HCT116 (cell line): Measurements from ENCODE around the gene CHSY3. TPM values are rescaled to one million over a fixed set of nuclear protein-coding genes. Genes with fewer than 3 reads are reported as not detected.

Experiments
- ATAC-seq: fragments of 200-7000 bp; cut with Tn5 transposase; 2 replicates; pipeline ENCODE4 v1.9.1; 2020; ENCODE audit warnings: mild to moderate bottlenecking, moderate library complexity
- BruUV-seq: library from RNA; stranded (reverse); fragments of 400-500 nt; replicated peaks from 2 replicates; lab custom pipeline; 2021; lab: Mats Ljungman, UMichigan
- CTCF ChIA-PET: fragments of 300-600 bp; sonication (Branson Sonifier 250); formaldehyde crosslinking; loops from one replicate; lab custom pipeline; 2021; ENCODE audit warnings: antibody characterized with exemption; lab: Charles Lee
- POLR2A ChIA-PET: fragments of 300-600, 350-600 bp; sonication (Branson Sonifier 250); formaldehyde crosslinking; loops from one replicate; lab custom pipeline; 2021; ENCODE audit warnings: antibody characterized with exemption; lab: Charles Lee
- RAD21 ChIA-PET, 2 experiments: fragments of 300-600 bp; sonication (Branson Sonifier 250); formaldehyde crosslinking; loops; one replicate each; lab custom pipeline; 2023; ENCODE audit warnings: low total read pairs in 2 of 2; ENCODE audit not compliant: uncharacterized antibody in 2 of 2, unreplicated experiment in 2 of 2, low non-redundant PET in 1 of 2; lab: Charles Lee
- DNase-seq: peaks from one replicate; pipeline ENCODE4 v3.0.0-alpha.2; 2010; ENCODE audit warnings: low read depth, low spot score
- H2AFZ ChIP-seq: fragments of 200-600 bp; shearing (Covaris generic), sonication (generic); 2 replicates; pipeline ENCODE4 v1.6.1; 2017; ENCODE audit warnings: low read depth, mixed run types, mixed read lengths, antibody characterized with exemption, low read length; ENCODE audit not compliant: poor library complexity, severe bottlenecking
- H3K27ac ChIP-seq: 2 replicates; pipeline ENCODE4 v1.5.1; 2012; ENCODE audit warnings: low read depth, low read length
- H3K27me3 ChIP-seq: fragments of 200-600 bp; sonication (generic); 2 replicates; pipeline ENCODE4 v1.6.1; 2016; ENCODE audit warnings: mixed run types, low read length, mixed read lengths; ENCODE audit not compliant: insufficient read depth
- H3K36me3 ChIP-seq, 2 experiments: fragments of 200-500 bp in 1 of 2; fragments of 200-600 bp in 1 of 2; sonication (Bioruptor generic) in 1 of 2; sonication (generic) in 1 of 2; 2 replicates each; pipeline versions ENCODE4 v1.5.1 to v1.6.1; 2014 to 2016; ENCODE audit warnings: low read length in 2 of 2, inconsistent platforms in 1 of 2, mixed read lengths in 1 of 2, mixed run types in 1 of 2; ENCODE audit not compliant: insufficient read depth in 2 of 2, control insufficient read depth in 1 of 2
- H3K4me1 ChIP-seq, 2 experiments: fragments of 200-600 bp in 1 of 2; sonication (generic) in 1 of 2; 2 replicates each; pipeline versions ENCODE4 v1.5.1 to v1.6.1; 2012 to 2017; ENCODE audit warnings: low read length in 2 of 2, inconsistent platforms in 1 of 2, mild to moderate bottlenecking in 1 of 2, mixed read lengths in 1 of 2, mixed run types in 1 of 2, moderate library complexity in 1 of 2; ENCODE audit not compliant: insufficient read depth in 2 of 2, control insufficient read depth in 1 of 2
- H3K4me2 ChIP-seq: fragments of 200-600 bp; sonication (generic); 2 replicates; pipeline ENCODE4 v1.6.1; 2017; ENCODE audit warnings: mixed run types, low read length, mixed read lengths
- H3K4me3 ChIP-seq, 2 experiments: fragments of 200-600 bp in 1 of 2; sonication (generic) in 1 of 2; replicated peaks in 1 of 2; 2 replicates each; pipeline ENCODE4 v1.5.1; 2011 to 2016; ENCODE audit warnings: low read length in 2 of 2, control low read depth in 1 of 2, low read depth in 1 of 2, mild to moderate bottlenecking in 1 of 2, mixed read lengths in 1 of 2, mixed run types in 1 of 2
- H3K79me2 ChIP-seq: fragments of 200-600 bp; sonication (generic); 2 replicates; pipeline ENCODE4 v1.6.1; 2017; ENCODE audit warnings: mild to moderate bottlenecking, mixed run types, low read length, moderate library complexity, mixed read lengths; ENCODE audit not compliant: insufficient read depth
- H3K9ac ChIP-seq: fragments of 200-600 bp; sonication (generic); 2 replicates; pipeline ENCODE4 v1.6.1; 2016; ENCODE audit warnings: low read length, mixed read lengths
- H3K9me2 ChIP-seq: fragments of 200-600 bp; sonication (generic), shearing (Covaris generic); 2 replicates; pipeline ENCODE4 v1.6.1; 2017; ENCODE audit warnings: mixed run types, mild to moderate bottlenecking, moderate library complexity; ENCODE audit not compliant: insufficient read depth
- H3K9me3 ChIP-seq, 2 experiments: fragments of 200-500 bp in 1 of 2; fragments of 200-600 bp in 1 of 2; sonication (Bioruptor generic) in 1 of 2; sonication (generic) in 1 of 2; 2 replicates each; pipeline ENCODE4 v1.6.1; 2014 to 2017; ENCODE audit warnings: low read length in 2 of 2, mixed read lengths in 2 of 2, inconsistent platforms in 1 of 2, low read depth in 1 of 2, mild to moderate bottlenecking in 1 of 2, mixed run types in 1 of 2, moderate library complexity in 1 of 2; ENCODE audit not compliant: control insufficient read depth in 1 of 2, insufficient read depth in 1 of 2
- H4K20me1 ChIP-seq: fragments of 200-600 bp; sonication (generic), shearing (Covaris generic); 2 replicates; pipeline ENCODE4 v1.6.1; 2017; ENCODE audit warnings: mixed run types, mild to moderate bottlenecking, moderate library complexity; ENCODE audit not compliant: insufficient read depth
- CBX3 ChIP-seq: IDR thresholded peaks from 2 replicates; pipeline ENCODE4 v1.6.1; 2012; ENCODE audit warnings: low read depth
- EGR1 ChIP-seq: IDR thresholded peaks from 2 replicates; pipeline ENCODE4 v1.6.1; 2012; ENCODE audit warnings: low read depth
- EZH2phosphoT487 ChIP-seq: fragments of 200-600 bp; IDR thresholded peaks from 2 replicates; pipeline ENCODE4 v1.6.1; 2018; ENCODE audit warnings: antibody characterized with exemption, borderline replicate concordance
- POLR2AphosphoS5 ChIP-seq: IDR thresholded peaks from 2 replicates; pipeline ENCODE4 v1.6.1; 2011; ENCODE audit warnings: mild to moderate bottlenecking, low read depth, low read length, moderate library complexity
- SIN3A ChIP-seq: IDR thresholded peaks from 2 replicates; pipeline ENCODE4 v1.6.1; 2012; ENCODE audit warnings: low read depth
- SP1 ChIP-seq: IDR thresholded peaks from 2 replicates; pipeline ENCODE4 v1.6.1; 2012; ENCODE audit warnings: low read depth
- SRF ChIP-seq: IDR thresholded peaks from 2 replicates; pipeline ENCODE4 v1.6.1; 2012; ENCODE audit warnings: low read depth
- ZFX ChIP-seq: fragments of 450-650 bp; IDR thresholded peaks from 2 replicates; pipeline ENCODE4 v1.6.1; 2017
- ZNF274 ChIP-seq: fragments of 200-500 bp; sonication (Bioruptor generic); IDR thresholded peaks from 2 replicates; pipeline ENCODE4 v1.6.1; 2014; ENCODE audit warnings: mild to moderate bottlenecking, low read depth, low read length, inconsistent platforms
- intact Hi-C: fragments of 100-400 bp; cut with micrococcal nuclease; formaldehyde crosslinking; loops from 2 replicates; pipeline ENCODE4 v1.10.0; 2022
- total RNA-seq: library from RNA; stranded (reverse); gene quantifications from one replicate; pipeline ENCODE4 v1.2.1, GENCODE V29; 2021; ENCODE audit not compliant: unreplicated experiment
- TF ChIP-seq, protein P1 (sequence below): IDR thresholded peaks from 2 replicates; pipeline ENCODE4 v1.6.1; 2012
- TF ChIP-seq, protein P2 (sequence below), 3 experiments: fragments of 200-600 bp in 1 of 3; sonication (generic) in 1 of 3; IDR thresholded peaks in 2 of 3; conservative IDR thresholded peaks in 1 of 3; 2 replicates each; pipeline ENCODE4 v1.5.1; 2012 to 2017; ENCODE audit warnings: low read depth in 2 of 3, low read length in 2 of 3, antibody characterized with exemption in 1 of 3, borderline replicate concordance in 1 of 3, control low read depth in 1 of 3, mild to moderate bottlenecking in 1 of 3, mixed read lengths in 1 of 3, mixed run types in 1 of 3, moderate library complexity in 1 of 3; ENCODE audit not compliant: insufficient read depth in 1 of 3
- TF ChIP-seq, protein P3 (sequence below): IDR thresholded peaks from 2 replicates; pipeline ENCODE4 v1.6.1; 2012; ENCODE audit warnings: low read depth
- TF ChIP-seq, protein P4 (sequence below): IDR thresholded peaks from 2 replicates; pipeline ENCODE4 v1.6.1; 2012
- TF ChIP-seq, protein P5 (sequence below): IDR thresholded peaks from 2 replicates; pipeline ENCODE4 v1.6.1; 2011; ENCODE audit warnings: mild to moderate bottlenecking, low read length, moderate library complexity; ENCODE audit not compliant: insufficient replicate concordance; ENCODE audit errors: extremely low read depth

CHSY3 gene
- total RNA-seq, 1 experiment from 2014 or later, result 2.3 TPM

DNA sequence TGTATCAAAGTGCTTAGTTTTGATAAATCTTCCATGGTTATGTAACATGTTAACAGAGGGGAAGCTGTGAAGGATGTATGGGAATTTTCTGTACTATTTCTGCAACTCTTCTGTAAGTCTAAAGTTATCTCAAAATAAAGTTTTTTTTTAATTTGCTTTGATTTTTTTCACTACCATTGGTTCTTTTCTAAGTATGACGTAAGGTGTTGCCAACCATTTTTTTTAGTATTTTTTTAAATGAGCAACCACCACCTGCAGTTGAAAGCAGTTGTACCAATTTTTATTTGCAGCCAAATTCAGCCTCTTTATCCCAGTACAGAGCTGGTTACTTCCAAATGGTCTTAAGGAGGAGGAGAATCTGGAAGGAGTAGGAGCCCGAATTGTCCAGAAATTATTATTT lies 192.2 kb downstream of the CHSY3 start:
- Histone ChIP-seq H3K4me1 (no peaks in the 10 kb centered on the region), H4K20me1 (no peaks in the 10 kb centered on the region), H3K9ac (no peak overlapping the region), H3K9me2 (no peaks in the 10 kb centered on the region), H3K27ac (no peak overlapping the region), H3K9me3 (no peaks in the 10 kb centered on the region), H3K27me3 (no peaks in the 10 kb centered on the region), H3K4me3 (no peak overlapping the region), H3K79me2 (no peaks in the 10 kb centered on the region), H3K4me2 (no peak overlapping the region), H3K36me3 (no peaks in the 10 kb centered on the region), H2AFZ (no peak overlapping the region)
- POLR2A ChIA-PET, result no interaction called here
- RAD21 ChIA-PET, result no interaction called here
- no peak for DNase-seq
- intact Hi-C loops, result no loop called here
- no TSS peak for BruUV-seq
- no peak for ATAC-seq
- TF ChIP-seq, protein P1, sequence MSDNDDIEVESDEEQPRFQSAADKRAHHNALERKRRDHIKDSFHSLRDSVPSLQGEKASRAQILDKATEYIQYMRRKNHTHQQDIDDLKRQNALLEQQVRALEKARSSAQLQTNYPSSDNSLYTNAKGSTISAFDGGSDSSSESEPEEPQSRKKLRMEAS, result no peak
- TF ChIP-seq, protein P2, sequence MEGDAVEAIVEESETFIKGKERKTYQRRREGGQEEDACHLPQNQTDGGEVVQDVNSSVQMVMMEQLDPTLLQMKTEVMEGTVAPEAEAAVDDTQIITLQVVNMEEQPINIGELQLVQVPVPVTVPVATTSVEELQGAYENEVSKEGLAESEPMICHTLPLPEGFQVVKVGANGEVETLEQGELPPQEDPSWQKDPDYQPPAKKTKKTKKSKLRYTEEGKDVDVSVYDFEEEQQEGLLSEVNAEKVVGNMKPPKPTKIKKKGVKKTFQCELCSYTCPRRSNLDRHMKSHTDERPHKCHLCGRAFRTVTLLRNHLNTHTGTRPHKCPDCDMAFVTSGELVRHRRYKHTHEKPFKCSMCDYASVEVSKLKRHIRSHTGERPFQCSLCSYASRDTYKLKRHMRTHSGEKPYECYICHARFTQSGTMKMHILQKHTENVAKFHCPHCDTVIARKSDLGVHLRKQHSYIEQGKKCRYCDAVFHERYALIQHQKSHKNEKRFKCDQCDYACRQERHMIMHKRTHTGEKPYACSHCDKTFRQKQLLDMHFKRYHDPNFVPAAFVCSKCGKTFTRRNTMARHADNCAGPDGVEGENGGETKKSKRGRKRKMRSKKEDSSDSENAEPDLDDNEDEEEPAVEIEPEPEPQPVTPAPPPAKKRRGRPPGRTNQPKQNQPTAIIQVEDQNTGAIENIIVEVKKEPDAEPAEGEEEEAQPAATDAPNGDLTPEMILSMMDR (IDR thresholded peaks at IDR 0.05 in 2 of 3, conservative IDR thresholded peaks at IDR 0.05 in 1 of 3; ENCODE audit: borderline replicate concordance in 1 of 3, insufficient read depth in 1 of 3, low read depth in 2 of 3, low read length in 2 of 3), result no peak
- TF ChIP-seq CBX3 (no peak), SP1 (no peak), SIN3A (no peak), EZH2phosphoT487 (no peak), ZNF274 (no peak), POLR2AphosphoS5 (no peak), EGR1 (no peak), SRF (no peak), ZFX (no peak)
- TF ChIP-seq, protein P3, sequence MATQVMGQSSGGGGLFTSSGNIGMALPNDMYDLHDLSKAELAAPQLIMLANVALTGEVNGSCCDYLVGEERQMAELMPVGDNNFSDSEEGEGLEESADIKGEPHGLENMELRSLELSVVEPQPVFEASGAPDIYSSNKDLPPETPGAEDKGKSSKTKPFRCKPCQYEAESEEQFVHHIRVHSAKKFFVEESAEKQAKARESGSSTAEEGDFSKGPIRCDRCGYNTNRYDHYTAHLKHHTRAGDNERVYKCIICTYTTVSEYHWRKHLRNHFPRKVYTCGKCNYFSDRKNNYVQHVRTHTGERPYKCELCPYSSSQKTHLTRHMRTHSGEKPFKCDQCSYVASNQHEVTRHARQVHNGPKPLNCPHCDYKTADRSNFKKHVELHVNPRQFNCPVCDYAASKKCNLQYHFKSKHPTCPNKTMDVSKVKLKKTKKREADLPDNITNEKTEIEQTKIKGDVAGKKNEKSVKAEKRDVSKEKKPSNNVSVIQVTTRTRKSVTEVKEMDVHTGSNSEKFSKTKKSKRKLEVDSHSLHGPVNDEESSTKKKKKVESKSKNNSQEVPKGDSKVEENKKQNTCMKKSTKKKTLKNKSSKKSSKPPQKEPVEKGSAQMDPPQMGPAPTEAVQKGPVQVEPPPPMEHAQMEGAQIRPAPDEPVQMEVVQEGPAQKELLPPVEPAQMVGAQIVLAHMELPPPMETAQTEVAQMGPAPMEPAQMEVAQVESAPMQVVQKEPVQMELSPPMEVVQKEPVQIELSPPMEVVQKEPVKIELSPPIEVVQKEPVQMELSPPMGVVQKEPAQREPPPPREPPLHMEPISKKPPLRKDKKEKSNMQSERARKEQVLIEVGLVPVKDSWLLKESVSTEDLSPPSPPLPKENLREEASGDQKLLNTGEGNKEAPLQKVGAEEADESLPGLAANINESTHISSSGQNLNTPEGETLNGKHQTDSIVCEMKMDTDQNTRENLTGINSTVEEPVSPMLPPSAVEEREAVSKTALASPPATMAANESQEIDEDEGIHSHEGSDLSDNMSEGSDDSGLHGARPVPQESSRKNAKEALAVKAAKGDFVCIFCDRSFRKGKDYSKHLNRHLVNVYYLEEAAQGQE, result no peak
- TF ChIP-seq, protein P4, sequence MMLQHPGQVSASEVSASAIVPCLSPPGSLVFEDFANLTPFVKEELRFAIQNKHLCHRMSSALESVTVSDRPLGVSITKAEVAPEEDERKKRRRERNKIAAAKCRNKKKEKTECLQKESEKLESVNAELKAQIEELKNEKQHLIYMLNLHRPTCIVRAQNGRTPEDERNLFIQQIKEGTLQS, result no peak
- TF ChIP-seq, protein P5, sequence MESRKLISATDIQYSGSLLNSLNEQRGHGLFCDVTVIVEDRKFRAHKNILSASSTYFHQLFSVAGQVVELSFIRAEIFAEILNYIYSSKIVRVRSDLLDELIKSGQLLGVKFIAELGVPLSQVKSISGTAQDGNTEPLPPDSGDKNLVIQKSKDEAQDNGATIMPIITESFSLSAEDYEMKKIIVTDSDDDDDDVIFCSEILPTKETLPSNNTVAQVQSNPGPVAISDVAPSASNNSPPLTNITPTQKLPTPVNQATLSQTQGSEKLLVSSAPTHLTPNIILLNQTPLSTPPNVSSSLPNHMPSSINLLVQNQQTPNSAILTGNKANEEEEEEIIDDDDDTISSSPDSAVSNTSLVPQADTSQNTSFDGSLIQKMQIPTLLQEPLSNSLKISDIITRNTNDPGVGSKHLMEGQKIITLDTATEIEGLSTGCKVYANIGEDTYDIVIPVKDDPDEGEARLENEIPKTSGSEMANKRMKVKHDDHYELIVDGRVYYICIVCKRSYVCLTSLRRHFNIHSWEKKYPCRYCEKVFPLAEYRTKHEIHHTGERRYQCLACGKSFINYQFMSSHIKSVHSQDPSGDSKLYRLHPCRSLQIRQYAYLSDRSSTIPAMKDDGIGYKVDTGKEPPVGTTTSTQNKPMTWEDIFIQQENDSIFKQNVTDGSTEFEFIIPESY, result no peak
- CTCF ChIA-PET, result no interaction called here
